A375 (cell line): ENCODE measurements around the gene GPX4. TPM values are rescaled to one million over a fixed set of nuclear protein-coding genes. Genes with fewer than 3 reads are reported as not detected.

Source experiments
- total RNA-seq: library from RNA; depleted of rRNA; stranded (reverse); fragments of >200 nt; shearing (Covaris generic); gene quantifications from 2 replicates; pipeline ENCODE4 v1.2.3, GENCODE V29; 2014; rRNA removed

The GPX4 gene
- 308 and 310 TPM in 2 replicates for total RNA-seq

GRCh38 chr19:1103708-1104310 is at the start of gene GPX4:
TSS of gene GPX4 (plus strand) at chr19:1103994. CDS start at chr19:1104044, 50 bp downstream.

GRCh38 chr19:1066748-1067340 is 37.0 kb upstream of the GPX4 start, which contains the start of gene ARHGAP45:
TSS of gene ARHGAP45 (plus strand) at chr19:1067167. CDS start at chr19:1067406, 239 bp downstream.

GRCh38 chr19:1094978-1095701 is 8.7 kb upstream of the GPX4 start, which contains the start of gene POLR2E:
TSS of gene POLR2E (minus strand) at chr19:1095375. CDS start at chr19:1095315, 60 bp downstream.

Other genes starting within 250 kb of the GPX4 start
- 2.1 and 3.5 TPM in 2 replicates for gene CFD, start 244.3 kb upstream of the GPX4 start, total RNA-seq
- 20.4 and 25.1 TPM in 2 replicates for gene MED16, start 210.8 kb upstream of the GPX4 start, total RNA-seq
- gene RNU6-9, start 210.5 kb upstream of the GPX4 start, total RNA-seq, result not detected in 2 replicates
- 24.9 and 26.8 TPM in 2 replicates for gene R3HDM4, start 190.8 kb upstream of the GPX4 start, total RNA-seq
- gene KISS1R, start 186.7 kb upstream of the GPX4 start, total RNA-seq, result not detected in 2 replicates
- gene ARID3A, start 178.0 kb upstream of the GPX4 start, total RNA-seq, result 2.0 and 3.1 TPM in 2 replicates
- 136 and 158 TPM in 2 replicates for gene WDR18, start 119.6 kb upstream of the GPX4 start, total RNA-seq
- not detected in 2 replicates for gene GRIN3B, start 103.6 kb upstream of the GPX4 start, total RNA-seq
- 84.4 and 91.2 TPM in 2 replicates for gene TMEM259, start 82.9 kb upstream of the GPX4 start, total RNA-seq
- not detected in 2 replicates for gene RNU6-2, start 82.5 kb upstream of the GPX4 start, total RNA-seq
- 62.3 and 63.6 TPM in 2 replicates for gene CNN2, start 77.4 kb upstream of the GPX4 start, total RNA-seq
- 4.0 and 4.8 TPM in 2 replicates for gene ABCA7, start 63.9 kb upstream of the GPX4 start, total RNA-seq
- gene ARHGAP45, start 36.8 kb upstream of the GPX4 start, total RNA-seq, result 9.0 and 12.4 TPM in 2 replicates
- 101 and 102 TPM in 2 replicates for gene POLR2E, start 8.6 kb upstream of the GPX4 start, total RNA-seq
- gene SBNO2, start 70.3 kb downstream of the GPX4 start, total RNA-seq, result 55.9 and 64.7 TPM in 2 replicates
- gene STK11, start 101.8 kb downstream of the GPX4 start, total RNA-seq, result 43.7 and 46.0 TPM in 2 replicates
- 2.1 and 3.9 TPM in 2 replicates for gene CBARP, start 134.0 kb downstream of the GPX4 start, total RNA-seq
- 58.3 and 78.6 TPM in 2 replicates for gene ATP5F1D, start 137.8 kb downstream of the GPX4 start, total RNA-seq
- gene MIDN, start 144.6 kb downstream of the GPX4 start, total RNA-seq, result 11.2 and 13.6 TPM in 2 replicates
- 180 and 209 TPM in 2 replicates for gene CIRBP, start 165.3 kb downstream of the GPX4 start, total RNA-seq
- gene FAM174C, start 171.5 kb downstream of the GPX4 start, total RNA-seq, result 50.3 and 76.0 TPM in 2 replicates
- not detected in 2 replicates for gene EFNA2, start 181.9 kb downstream of the GPX4 start, total RNA-seq